Measurements from ENCODE around the gene RBM17. TPM values are rescaled to one million over a fixed set of nuclear protein-coding genes. Genes with fewer than 3 reads are reported as not detected.

RBM17 gene
- 34.9 and 38.7 TPM in 2 replicates for total RNA-seq (ENCODE audit: low replicate concordance)

GRCh38 chr10:6088721-6089333, at the start of gene RBM17:
Gene RBM17, plus strand, starts transcription at chr10:6089034. Its CDS starts 8,032 bp downstream, at chr10:6097066.

GRCh38 chr10:6062101-6062771, 26.6 kb upstream of the RBM17 start, which contains the start of gene IL2RA:
Gene IL2RA, minus strand, starts transcription at chr10:6062367. Its CDS starts 216 bp downstream, at chr10:6062151.

Other genes with a start within 250 kb of the RBM17 start
- gene ANKRD16, start 199.1 kb upstream of the RBM17 start, total RNA-seq (ENCODE audit: low replicate concordance), result 5.1 and 10.1 TPM in 2 replicates
- 117 and 181 TPM in 2 replicates for gene FBH1, start 198.8 kb upstream of the RBM17 start, total RNA-seq (ENCODE audit: low replicate concordance)
- 5.5 and 8.0 TPM in 2 replicates for gene IL15RA, start 111.5 kb upstream of the RBM17 start, total RNA-seq (ENCODE audit: low replicate concordance)
- gene IL2RA, start 26.7 kb upstream of the RBM17 start, total RNA-seq (ENCODE audit: low replicate concordance), result not detected in 2 replicates
- 21.1 and 31.0 TPM in 2 replicates for gene PFKFB3, start 113.9 kb downstream of the RBM17 start, total RNA-seq (ENCODE audit: low replicate concordance)